NOMO-1 treated with dmso at 0.1 percent for 144 hours (cell line): ENCODE results near the gene TRIP13.
"Not testable (repeated sequence)": the region's sequence is repeated elsewhere in the genome, so short reads cannot be mapped to it uniquely, and the experiment has no call there.

Source experiments
- DNase-seq: peaks from one replicate; lab custom pipeline; 2025; ENCODE audit not compliant: unreplicated experiment; lab: John Stamatoyannopoulos, UW

TRIP13 gene

GRCh38 chr5:916441-917293 is 24.0 kb downstream of the TRIP13 start:
- DNase-seq: no peak

DNA sequence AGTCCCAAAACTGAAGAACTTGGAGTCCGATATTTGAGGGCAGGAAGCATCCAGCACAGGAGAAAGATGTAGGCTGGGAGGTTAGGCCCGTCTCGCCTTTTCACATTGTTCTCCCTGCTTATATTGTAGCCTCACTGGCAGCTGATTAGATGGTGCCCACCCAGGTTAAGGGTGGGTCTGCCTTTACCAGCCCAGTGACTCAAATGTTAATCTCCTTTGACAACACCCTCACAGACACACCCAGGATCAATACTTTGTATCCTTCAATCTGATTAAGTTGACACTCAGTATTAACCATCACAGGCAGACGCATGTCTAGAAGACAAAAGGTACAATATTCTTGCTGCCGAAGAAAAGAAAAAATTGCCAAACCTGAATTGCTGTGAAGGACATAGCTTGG is 26.0 kb downstream of the TRIP13 start:
- not testable (repeated sequence) for DNase-seq

DNA sequence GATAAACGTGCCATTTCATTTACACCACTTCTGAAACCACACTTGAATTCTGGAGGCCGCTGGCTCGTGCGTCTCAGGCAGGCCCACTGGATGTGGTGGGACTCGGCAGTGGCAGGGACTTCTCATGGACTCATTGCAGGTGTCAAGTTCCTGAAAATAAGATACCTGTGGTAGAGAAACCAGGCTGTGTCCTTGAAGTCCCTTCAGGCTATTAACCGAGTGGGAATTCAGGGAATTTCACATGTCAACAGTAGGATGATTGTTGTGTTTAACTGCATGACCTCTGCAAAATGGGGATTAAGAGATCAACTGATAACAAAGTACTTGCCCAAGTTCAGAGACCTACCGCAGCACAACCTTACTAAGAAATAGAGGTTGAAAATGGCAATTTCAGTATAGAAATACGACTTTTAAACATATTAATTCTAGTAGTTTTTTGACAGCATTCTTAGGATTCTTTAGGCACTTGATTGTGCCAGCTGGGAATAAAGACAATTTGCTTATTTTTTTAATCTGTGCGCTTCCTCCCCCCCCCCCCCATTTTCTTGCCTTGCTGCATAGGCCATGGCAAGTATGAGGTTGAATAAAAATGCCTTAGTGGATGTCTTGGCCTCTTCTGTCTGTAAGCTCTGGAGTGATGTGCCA is 26.8 kb downstream of the TRIP13 start:
- no peak for DNase-seq

DNA sequence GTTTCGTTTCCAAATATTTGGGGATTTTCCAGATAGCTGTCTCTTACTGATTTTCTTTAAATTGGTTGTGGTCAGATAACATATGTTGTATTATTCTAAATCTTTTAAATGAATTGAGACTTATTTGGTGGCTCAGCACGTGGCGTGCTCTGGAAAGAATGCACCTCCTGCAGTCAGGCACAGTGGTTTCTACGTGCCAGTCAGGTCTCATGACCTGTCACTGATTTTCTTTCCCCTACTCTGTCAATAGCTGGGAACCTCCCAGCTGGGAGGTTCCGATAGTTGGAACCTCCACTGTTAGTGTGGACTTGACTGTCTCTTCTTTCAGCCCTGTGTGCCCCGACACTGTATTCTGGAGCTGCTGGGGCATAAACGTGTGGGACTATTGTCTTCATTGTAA is 27.6 kb downstream of the TRIP13 start:
- DNase-seq: no peak

DNA sequence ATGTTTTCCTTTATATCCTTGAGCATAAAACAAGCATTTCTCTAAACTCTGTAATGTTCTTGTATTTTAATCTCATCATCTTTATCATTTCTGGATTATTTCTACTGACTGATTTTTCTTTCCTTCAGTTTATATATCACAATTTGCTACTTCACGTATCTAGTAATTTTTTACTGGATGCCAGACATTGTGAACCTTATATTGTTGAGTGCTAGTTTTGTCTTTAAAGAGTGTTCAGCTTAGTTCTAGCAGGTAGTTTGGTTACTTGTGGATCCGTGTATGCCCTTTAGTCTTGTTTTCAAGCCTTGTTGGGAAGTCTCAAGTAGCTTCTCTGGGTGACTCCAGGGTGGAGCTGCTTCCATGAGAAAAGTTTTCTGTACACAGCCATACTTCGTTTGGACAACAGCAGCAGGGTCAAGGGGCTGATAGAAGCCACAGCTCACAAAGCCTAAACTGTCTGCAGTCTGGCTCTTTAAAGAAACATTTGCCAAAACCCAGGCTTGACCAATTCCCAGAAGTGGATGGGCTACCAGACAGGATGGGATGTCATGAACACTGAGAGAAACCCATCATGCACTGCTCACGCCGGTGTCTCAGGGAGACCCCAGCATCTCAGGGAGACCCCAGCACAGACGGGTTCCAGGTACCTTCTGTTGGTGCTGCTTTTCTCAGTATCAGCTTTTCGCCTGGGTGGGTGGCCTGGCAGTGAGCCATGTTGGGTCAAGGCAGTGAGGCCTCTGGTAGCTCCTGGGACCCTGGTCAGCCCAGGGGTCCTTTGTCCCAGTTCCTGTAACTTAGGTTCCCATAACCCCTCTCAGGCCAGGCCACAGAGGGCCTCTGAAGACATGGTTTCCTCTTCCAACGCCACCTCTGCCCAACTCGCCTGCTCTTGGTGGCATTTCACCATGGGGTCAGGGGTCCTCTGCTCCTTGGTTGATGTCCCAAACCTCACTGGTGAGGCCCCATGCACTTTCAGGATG is 29.1 kb downstream of the TRIP13 start:
- no peak for DNase-seq

DNA sequence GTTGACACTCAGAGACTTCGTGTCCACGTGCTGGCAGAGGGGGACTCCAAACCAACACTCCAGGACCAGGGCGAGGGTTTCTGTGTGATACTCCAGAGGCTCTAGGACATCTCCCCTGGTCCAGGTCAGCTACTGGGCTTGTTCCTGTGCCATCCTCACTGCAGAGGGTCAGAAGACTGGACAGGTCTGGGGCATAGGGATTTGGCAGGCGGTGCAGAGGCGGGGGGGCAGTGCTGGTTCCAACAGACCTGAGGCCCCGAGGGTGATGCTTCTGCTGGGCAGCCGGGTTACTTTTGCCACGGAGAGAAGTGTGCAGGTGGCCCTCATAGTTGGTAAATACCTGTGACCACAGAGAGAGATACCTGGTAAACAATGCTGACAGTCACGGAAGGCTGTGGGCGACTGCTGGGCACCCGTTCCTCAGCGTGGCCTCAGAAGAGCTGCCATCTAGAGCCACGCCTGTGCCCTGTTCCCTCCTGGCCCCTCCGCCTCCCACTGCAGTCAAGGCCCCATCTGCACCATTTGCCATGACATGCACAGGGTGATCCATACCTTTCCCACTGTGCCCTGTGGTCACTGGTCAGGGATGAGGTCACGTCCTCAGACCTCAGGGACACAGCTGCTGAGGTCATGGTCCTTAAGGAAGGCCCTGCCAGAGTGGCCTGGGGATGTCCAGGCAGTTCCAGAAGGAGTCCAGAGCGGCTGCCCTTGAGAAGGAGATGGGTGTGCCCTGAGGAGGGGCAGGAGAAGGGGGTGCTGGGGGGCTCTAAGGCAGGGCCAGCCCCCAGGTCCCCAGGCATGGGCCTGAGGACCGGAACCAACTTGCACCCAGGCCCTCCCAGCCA is 30.0 kb downstream of the TRIP13 start:
- DNase-seq: no peak

- DNase-seq: peak; percentile 81
Measured at GRCh38 chr5:923281-923873, 30.7 kb downstream of the TRIP13 start.

DNA sequence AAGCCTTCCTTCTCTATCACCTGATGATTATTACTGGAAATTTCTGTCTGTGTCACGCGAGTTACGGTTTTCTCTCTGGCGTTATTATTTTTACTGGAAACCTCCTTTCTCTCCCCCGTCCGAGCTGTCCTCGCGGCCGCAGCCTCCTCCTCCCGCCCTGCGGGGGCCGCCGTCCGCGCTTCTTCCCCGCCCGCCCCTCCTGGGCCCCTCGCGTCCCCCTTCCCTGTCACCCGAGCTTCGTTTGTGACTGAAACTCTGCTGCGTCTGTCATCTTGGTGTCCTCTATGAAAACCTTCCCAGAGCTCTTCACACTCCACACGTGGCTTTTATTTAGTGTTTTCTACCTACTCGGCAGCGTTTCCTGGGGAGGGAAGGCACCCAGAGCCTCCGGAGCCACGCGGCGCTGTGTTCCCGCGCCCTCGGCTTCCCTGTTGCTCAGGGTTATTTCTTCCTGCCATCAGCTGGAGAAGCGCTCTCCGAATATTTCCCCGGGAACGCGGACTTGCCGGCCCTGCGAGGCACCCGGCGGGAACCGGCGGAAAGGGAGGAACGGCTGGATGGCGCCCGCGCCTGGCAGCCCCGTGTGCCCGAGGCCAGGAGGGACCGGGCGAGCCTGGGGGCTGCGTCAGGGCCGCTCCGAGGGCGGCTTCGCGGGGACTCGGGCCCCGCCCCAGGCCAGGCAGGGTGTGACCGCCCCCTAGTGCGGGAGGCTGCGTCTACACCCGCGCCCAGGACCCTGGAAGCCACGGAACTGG is 33.9 kb downstream of the TRIP13 start:
- DNase-seq: no peak

DNA sequence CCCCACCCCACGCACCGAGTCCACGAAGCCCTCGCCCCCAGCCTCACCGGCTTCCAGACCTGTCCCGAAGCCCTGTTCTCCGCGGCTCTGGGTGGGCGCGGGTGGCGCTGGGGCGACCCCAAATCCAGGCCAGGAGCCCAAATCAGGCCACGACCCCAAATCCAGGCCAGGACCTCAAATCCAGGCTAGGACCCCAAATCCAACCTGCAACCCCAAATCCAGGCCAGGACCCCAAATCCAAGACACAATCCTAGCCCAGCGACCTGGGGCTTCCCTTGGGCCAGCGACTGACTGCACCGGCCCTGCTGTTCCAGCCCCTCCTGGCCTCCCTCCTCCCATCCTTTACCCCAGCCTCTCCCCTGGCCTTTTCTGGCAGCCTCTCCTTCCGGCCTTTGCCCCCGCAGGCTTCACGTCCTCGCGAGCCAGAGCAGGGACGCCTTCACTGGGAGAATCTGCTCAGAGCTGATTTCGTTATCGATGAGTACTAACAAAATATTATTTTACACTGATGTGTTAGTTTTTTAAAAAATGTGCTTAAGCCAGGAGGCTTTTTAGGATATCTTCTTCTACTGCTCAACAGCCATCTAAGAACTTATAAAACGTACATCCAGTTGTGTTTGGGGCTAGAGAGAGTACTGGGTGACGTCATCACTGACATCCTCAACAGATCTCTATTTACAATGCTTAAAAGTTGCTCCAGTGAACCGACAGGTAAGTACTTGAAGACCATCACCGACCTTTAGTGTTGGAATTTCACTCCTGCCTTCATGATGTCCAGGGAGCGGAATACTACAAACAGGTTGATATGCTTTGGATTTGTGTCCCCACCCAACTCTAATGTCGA is 34.7 kb downstream of the TRIP13 start:
- no peak for DNase-seq

GRCh38 chr5:929182-929581 is 36.5 kb downstream of the TRIP13 start:
- DNase-seq: not testable (repeated sequence)

DNA sequence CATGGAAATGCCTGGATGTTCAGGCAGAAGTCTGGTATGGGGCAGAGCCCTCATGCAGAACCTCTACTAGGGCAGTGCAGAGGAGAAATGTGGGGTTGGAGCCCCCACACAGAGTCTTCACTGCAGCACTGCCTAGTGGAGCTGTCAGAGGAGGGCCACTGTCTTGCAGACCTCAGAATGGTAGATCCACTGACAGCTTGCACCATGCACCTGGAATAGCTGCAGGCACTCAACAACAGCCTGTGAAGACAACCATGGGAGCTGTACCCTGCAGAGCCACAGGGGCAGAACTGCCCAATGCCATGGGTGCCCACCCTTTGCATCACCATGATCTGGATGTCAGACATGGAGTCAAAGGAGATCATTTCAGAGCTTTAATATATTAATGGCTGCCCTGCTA is 36.9 kb downstream of the TRIP13 start:
- no peak for DNase-seq

DNA sequence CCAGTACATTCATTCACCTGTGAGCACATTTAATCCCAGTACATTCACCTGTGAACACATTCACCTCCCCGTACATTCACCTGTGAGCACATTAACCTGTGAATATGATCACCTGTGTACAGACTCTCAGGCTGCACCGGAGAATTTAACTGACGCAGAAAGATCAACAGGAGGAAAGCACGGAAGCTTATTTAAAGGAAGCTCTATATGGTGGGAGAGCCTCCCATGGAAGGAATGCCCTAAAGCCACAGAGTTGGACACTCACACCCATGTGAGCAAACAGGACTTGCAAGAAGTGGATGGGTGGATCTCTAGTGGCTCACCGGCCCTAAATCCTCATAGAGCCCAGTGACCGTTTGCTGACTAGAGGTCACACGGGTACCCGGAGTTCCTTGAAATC is 38.2 kb downstream of the TRIP13 start:
- DNase-seq: no peak

DNA sequence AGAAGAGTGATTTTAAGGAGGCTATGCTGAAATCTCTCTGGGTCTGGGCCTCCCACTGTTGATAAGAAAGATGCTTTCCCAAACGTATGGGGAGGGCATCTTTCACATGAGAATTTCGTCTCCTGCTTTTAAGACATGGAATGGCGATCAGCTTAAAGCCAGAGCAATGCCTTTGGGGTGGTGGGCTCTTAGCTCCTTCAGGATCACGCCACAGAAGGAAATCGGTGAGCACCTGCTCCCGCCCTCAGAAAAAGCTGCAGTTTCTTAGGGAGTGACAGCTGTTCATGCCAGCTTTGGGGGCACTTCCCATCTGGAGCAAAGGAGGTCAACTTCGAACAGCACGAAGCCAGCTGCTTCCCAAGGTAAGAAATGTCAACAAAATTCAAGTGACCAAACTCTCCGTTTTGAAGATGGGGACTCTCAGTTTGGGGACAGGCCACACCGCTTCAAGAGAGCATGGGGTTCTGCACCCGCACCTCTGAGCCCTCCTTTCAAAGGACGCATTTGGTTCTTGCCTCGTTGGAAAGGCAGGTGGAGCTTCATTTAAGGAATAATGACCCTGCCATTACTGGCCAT is 39.0 kb downstream of the TRIP13 start:
- no peak for DNase-seq

DNA sequence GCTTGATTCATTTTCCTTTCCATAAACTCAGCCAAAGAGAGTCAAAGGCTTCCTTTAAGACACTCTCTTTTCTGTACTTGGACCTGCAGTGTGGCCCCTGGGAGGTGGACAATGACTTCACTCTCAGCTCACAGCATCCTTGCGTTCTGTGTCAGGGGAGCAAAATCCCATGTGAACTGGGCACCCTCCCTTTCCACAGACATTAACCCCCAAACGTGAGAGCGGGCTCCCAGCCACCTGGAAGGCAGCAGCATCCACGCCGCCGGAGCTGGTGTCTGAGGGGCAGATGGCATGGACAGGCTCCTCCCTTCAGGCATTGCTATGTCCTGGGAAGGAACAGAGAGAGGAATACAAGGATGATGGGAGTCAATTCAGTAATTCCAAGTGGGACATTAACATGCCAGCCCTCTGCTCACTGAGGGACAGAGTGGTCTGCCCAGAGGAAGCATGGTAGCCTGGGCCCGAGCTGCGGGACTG is 39.5 kb downstream of the TRIP13 start:
- no peak for DNase-seq

DNA sequence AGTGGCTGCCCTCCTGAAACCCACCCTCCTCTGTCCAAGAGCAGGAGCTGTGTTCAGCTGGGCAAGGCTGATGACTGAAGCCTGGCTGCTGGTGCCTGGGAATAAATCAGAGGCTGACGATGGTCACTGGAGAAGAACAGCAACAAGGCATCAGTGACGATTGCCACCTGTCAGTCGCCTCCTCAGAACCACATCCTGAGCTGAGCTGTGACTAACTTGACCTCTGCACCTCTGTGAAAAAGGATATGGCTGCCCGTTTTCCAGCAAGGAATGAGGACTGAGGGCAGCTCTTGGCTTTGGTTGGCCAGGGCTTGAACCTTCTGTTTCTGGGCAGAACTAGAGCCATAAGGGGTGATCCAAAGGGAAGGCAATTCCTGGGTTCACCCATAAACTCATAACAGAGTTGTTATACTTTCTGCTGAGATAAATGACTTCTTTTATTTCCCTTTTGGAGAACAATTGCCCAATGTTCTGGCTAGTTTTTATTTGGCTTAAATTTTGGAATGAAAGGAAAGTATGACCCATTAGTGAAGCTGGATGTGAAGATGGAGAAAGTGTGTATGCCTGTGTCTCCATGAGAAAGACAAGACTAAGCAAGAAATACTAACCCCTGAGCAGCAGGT is 40.1 kb downstream of the TRIP13 start:
- DNase-seq: no peak

- DNase-seq: no peak
Measured at GRCh38 chr5:933251-933861, 40.7 kb downstream of the TRIP13 start.

- not testable (repeated sequence) for DNase-seq
Measured at GRCh38 chr5:933951-934350, 41.3 kb downstream of the TRIP13 start.
